Superior temporal gyrus (tissue), 1 donor: ENCODE data around the gene AK9.
A peak's percentile ranks its signal among the peaks of the same experiment; 100 is the strongest.
"Not testable (repeated sequence)": the region's sequence is repeated elsewhere in the genome, so short reads cannot be mapped to it uniquely, and the experiment has no call there.

Experiments used
- DNase-seq: peaks from one replicate; pipeline ENCODE4 v3.0.0-alpha.2; 2016; ENCODE audit errors: extremely low spot score

Gene AK9

DNA sequence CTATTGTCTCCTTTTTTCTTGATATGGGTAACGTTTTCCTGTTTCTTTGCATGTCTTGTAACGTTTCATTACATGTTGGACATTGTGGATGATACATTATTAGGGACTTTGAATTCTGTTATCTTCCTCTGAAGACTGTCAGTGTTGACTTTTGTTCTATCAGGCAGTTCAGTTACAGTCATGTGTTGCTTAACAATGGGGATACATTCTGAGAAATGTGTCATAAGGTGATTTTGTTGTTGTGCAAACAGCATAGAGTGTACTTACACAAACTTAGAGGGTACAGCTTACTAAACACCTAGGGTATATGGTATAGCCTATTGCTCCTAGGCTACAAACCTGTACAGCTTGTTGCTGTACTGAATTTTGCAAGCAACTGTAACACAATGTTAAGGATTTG is 64.7 kb downstream of the AK9 start:
- no peak for DNase-seq

DNA sequence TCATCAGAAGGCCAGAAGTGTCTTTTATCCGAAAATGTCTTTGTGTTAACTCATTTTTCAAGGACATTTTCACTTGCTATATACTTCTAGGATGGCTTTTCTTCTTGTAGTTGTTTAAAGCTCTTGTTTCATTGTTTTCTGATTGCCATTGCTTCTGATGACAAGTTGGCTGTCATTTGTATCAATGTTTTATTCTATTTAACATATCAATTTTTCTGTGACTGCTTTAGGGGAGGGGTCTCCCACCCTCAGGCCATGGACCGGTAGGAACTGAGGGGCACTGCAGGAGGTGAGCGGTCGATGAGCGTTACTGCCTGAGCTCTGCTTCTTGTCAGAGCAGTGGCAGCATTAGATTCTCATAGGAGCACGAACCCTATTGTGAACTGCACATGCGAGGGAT is 65.8 kb downstream of the AK9 start:
- DNase-seq = no peak

DNA sequence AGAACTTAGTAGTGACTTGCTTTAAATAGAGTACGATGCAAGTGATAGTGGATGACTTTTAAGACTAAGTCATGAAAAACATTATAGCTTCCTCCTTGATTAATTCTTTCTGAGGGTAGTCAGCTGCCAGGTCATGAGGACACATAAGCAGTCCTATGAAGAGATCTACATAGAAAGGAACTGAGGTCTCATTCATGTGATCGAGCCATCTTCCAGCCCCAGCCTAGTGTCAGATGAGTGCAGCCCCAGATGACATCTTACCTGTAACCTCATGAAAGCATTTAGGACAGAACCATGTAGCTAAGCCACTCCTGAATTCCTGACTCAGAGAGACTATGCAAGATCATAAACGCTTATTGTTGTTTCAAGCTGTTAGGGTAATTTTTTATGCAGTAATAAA is 67.7 kb downstream of the AK9 start:
- no peak for DNase-seq

DNA sequence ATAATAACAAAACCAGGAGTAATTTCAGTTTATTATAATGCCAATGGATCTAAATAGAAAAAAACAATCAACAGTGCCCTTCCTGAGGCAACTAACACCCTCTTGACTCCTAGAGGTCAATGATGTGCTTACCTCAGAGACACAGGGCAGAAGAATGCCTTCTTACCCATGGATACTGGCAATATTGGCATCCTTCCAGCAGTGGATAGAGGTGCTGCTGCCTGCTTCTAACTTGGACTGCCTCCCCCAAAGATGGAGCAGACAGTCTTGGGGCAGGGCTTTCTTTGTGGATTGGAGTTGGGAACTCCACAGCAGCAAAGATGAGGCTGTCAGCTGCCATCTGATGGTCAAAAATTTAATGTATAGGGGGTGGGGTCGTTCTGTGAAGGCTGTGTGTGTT is 78.7 kb downstream of the AK9 start:
- DNase-seq = no peak

DNA sequence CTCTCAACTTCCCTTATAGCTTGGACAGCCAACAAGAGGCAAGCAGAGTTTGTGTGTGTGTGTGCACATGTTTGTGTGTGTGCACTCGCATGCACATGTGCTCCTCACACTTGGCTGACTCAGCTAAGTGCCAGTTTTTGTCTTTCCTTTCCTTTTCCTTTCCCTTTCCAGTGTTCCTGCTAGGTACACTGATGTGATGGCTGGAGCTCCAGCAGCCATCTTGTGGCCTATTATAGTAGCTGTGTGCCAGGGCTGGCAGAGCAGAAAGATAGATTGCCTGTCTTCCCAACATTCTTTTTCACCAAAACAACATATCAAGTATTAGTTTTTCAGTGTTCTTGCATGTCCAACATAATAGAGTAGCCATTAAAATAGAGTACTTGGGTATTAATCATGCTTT is 79.5 kb downstream of the AK9 start:
- DNase-seq = no peak

DNA sequence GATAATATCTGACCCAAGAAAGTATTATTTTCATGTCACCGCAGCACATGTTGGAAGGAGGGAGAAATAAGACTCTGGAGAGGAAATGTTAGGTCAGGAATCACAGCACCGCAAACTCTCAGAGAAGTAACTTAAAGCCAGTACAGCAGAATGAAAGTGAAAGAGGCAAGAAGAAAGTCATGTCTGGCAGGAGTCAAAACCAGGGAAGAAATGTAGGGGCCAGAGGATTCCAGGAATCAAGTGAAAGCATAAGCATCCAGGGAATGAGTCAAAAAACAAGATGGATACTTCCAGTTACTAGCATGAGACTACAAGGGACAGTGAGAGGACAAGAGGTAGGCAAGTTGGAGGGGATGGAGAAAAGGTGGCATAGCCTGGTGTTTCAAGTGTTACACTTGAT is 80.4 kb downstream of the AK9 start:
- DNase-seq = no peak

DNA sequence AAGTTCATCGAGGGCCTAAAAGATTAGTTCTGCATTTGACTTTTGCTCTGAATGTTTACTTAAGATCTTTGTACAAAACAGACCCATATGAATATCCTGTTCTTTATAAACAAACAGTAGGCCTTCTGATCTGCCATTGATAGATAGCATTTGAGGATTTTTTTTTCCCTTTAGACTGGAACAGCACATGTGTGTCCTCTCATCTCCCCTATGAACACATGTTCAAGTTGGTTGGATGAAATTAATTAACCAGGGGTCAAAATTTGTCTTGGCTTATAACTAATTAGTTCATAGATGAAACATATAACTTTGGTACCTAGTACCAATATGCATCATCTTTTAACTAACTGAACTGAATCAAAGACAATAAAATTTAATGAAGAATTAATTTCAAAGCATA is 81.3 kb downstream of the AK9 start:
- DNase-seq = no peak

DNA sequence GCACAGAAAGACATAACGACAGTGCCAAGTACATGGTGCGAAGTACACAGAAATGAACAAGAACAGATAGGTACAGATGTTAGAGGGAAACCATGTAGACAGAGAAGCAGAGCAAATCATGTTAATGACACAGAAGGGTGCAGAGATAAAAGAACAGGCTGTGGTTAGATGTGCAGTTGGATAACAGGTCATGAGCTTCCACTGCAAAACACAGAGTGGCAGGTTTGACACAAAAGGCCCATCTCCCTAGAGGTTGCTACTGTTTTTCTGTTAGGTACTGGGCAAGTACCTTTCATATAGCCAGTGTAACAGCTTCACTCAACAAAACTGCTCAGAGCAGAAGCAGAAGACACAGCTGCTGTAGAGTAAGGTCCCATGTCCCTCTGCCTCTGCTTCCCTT is 84.6 kb downstream of the AK9 start:
- no peak for DNase-seq

DNA sequence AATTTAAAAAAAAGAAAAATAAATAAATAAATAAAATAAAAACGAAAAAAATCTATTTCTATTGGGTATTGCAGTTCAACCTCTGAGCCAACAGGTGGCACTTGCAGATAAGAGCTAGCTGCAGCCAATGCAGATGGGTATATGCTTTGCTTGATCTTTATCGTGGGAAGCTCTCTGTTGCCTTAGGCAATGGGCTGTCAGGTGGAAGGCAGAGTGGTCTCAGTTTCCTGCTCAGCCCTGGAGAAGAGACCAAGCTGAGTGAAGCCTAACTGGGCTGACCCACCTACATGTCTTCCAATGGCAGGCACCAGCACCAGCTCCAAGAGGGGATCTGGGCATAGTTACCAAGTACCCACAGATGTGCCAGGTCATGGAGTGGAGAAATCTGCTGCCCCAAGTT is 95.0 kb downstream of the AK9 start:
- DNase-seq = no peak

DNA sequence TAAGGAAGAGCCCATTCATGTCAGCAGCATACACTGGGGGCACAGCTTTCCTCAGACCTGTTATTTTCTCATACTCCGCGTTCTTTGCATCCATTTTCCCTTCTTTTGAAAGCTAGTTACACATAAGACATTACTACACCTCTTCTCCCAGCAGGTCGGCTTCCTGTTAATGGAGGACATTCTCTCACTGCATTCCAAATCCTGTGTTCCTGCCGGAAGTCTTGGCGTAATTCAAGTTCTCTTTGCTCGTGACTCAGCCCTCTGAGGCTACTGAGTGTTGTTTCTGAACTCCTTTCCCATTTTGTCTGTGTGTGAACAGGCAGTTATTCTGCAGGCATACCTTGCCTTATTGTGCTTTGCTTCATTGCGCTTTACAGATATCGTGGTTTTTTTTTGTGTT is 110.5 kb downstream of the AK9 start:
- DNase-seq = no peak

DNA sequence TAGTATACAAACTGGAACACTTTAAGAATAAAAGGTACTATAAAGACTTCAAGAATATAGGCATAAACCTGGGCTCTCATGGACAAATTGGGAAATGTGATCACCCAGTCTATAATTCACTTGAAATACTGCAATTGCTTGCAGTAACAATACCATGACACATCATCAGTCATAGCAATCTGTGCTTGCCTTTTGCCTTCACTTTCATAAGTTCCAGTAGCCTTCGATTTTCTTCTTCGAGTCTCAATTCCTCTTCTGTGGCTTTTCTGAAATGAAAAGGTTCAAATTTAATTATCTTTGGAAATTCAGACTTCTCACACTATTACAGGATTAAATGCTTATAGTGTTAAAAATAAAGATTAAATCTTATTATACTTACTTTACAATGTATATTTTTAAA is 111.6 kb downstream of the AK9 start:
- no peak for DNase-seq

DNA sequence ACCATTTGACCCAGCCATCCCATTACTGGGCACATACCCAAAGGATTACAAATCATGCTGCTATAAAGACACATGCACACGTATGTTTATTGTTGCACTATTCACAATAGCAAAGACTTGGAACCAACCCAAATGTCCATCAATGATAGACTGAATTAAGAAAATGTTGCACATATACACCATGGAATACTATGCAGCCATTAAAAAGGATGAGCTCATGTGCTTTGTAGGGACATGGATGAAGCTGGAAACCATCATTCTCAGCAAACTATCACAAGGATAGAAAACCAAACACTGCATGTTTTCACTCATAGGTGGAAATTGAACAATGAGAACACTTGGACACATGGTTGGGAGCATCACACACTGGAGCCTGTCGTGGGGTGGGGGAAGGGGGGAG is 121.1 kb downstream of the AK9 start:
- not testable (repeated sequence) for DNase-seq

DNA sequence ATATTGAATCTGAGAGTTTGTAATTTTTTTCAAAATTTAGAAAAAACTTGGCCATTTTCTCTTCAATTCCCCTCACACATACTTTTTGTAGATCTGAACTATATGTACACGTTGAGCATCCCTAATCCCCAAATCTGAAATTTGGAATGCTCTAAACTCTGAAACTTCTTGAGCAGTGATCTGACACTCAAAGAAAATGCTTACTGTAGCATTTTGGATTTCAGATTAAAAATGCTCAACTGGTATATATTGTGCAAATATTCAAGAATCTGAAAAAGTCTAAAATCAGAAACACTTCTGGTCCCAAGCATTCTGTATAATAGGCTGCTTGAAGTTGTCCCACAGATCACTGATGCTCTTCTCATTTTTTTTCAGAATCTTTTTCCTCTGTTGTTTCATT is 129.2 kb downstream of the AK9 start:
- no peak for DNase-seq

DNA sequence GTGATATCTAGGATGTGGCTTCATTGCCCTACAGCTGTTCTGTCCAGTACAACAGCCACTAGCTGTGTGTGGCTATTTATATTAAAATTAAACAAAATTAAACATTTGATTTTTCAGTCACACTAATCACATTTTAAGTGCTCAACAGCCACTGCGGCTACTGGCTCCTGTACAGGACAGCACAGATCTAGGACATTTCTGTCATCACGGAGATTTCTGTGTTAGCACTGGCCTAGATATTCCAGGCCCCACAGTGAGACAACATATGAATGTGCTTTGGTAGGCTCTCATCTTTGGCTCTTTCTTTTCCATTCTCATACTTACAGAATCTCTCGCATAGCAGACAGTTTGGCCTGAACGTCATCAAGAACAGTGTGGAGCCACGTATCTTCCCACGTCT is 159.6 kb downstream of the AK9 start:
- DNase-seq = peak; percentile 22

DNA sequence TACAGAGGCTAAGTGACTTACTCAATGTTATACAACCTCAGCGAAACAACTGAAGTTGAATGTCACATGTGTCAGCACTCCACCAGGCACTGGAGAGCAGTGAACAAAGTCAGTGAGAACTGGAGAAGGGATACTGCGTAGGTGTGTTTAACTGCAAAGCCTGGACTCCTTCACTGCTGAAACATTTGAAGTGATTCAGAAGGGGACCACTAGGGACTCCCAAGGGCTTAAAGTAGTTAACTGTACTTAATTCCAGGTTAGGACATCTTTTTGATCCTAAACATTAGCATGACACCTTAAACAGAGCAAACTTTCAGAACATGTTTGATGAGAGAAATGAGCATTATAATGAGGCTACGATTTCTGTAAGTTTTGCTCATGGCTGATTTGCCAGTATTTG is 163.0 kb downstream of the AK9 start:
- no peak for DNase-seq

DNA sequence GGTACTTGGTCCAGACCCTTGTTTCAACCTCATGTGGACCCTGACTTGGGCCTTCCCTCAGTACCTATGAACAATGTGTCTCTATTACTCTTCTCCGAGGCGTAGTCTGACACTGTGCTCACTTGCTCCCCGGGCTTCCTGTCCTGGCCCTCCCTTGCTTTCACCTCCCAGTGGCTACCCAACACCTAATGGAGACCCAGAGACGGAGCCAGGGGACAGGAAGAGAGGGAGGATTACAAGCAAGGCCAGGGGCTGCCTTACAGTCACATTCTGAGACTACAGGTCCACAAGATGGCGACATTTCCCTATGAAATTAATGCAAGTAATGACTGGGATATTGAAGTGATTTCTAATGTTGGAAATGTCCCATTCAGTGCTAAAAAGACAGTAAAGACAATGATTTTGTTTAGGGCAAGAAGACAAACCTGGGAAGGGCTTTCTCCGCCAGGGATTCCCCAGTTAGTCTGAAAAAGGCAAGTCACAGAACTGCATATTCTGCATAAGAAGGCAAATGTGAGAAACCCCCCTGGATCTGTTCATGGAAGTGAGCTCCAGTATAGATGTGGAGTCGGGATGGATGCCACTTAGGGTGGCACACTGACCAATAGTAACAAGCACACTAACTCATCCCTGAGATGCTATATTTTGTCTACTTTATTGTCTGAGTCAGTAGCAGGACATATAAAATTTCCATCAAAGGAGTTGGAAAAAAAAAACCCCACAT is 163.9 kb downstream of the AK9 start:
- peak; percentile 86 for DNase-seq

DNA sequence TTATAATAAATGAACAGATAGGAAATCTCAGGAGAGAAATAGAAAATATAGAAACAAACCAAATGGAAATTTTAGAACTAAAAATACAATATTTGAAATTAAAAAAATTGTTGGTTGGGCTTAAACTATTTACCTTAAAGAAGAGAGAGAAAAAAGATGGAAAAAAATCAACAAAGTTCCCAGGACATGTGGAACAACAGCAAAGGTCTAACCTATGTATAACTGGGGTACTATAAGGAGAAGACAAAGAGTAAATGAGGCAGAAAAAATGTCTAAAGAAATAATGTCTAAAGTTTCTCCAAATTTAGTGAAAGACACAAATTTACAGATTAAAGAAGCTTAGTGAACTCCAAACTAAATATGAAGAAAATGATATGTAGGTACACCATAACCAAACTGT is 166.9 kb downstream of the AK9 start:
- no peak for DNase-seq

DNA sequence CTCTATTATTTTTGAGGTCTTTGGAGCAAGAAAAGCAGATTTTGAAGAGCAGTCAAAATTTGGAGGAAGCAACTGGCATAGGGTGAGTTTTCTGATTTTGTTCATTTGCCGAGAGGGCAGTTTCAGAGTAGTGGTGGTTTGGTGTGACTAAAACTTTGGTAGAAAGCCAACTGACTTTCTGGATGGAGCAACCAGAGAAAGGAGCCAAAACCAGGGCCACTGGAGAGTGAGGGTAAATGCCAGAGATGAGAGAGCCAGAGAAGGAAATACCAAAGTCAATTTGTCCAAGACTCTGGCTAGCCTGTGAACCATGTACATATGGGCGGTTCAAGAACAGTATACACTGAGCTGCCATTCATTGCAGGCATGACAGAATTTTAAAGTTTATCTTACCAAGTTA is 167.5 kb downstream of the AK9 start:
- DNase-seq = no peak

DNA sequence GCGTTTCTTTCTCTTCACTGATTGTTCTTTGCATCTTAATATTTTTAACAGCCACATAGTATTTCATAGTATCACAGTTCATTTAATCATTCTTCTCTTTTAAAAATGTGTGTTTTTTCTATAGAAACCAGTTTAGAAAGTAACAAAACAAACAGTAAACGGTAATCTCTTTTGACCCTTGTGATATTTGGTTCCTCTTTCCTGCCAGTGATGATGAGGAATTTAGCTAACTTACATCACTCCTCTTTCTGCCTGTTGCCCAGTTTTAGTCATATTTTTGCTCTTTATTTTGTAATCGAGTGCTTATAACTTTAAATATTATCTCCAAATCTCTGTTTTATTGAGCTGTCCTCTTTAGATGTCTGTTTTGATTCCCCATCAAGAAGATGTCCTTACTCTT is 169.9 kb downstream of the AK9 start:
- DNase-seq = no peak

DNA sequence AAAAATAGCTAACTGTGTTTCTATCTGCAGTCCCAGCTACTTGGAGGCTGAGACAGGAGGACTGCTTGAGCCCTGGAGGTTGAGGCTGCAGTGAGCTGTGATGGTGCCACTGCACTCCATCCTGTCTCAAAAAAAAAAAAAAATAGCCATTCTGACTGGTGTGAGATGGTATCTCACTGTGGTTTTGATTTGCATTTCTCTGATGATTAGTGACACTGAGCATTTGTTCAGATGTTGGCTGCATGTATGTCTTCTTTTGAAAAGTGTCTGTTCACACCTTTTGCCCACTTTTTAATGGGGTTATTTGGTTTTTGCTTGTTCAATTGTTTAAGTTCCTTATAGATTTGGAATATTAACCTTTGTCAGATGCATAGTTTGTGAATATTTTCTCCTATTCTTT is 171.4 kb downstream of the AK9 start:
- not testable (repeated sequence) for DNase-seq

DNA sequence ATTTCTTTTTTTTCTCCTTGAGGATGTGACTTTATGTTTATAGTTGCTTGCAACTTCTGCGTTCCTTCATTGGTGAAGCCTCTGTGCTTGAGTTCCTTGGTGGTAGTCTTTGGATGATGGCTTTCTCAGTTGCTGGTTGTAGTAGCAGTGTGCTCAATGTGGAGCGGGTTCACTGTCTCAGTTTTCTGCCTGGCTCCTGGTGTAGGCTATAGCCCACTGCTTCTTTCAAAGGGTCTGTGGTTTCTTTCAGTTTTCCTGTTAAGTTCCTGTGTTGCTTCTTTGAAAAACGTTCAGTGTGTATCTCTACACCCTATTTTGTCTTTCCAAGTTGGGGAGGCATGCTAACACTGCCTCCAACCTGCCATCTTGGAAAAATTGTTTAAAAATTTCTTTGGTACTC is 174.1 kb downstream of the AK9 start:
- DNase-seq = no peak

DNA sequence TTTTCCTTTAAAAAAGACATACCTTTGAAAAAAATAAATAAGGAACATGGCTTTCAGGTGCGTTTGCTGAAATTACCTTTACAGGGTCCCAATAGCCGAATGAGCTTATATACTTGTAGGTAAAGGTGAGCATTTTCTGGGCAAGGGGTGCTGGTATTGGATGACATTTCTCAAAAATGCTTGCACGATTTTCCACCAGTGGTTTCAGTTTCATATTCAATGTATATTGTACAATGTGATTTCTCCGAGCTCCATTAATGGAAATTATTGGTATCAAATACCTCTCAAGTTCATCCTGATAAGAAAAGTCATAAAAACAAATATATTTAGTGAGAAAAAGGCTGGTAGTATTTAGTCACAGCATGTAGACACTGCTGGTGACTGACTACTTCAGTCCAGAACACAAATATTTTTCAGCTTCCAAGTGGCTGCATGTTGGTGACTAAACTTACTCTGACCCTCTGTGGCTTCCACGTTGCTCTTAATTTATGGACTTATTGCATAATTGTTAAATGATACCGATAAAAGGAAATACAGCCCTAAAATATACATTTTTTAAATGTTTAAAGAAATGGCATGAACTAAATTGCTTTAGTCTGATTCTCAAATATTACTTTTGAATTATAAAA is 175.1 kb downstream of the AK9 start:
- DNase-seq = no peak

DNA sequence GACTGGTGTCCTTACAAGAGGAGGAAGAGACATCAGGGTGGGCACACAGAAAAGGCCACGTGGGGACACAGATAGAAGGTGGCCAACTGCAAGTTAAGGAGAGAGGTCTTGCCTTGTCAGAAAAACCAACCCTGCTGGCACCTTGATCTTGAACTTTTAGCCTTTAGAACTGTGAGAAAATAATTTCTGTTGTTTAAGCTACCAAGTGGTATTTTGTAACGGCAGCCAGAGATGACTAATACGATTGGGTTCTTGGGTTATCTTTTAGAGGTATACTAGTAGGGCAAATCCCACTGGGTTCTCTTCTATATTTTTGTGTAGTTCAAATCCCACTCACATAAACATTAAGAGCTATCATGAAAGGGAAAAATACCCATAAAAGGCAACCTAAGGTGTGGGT is 176.1 kb downstream of the AK9 start:
- DNase-seq = no peak

DNA sequence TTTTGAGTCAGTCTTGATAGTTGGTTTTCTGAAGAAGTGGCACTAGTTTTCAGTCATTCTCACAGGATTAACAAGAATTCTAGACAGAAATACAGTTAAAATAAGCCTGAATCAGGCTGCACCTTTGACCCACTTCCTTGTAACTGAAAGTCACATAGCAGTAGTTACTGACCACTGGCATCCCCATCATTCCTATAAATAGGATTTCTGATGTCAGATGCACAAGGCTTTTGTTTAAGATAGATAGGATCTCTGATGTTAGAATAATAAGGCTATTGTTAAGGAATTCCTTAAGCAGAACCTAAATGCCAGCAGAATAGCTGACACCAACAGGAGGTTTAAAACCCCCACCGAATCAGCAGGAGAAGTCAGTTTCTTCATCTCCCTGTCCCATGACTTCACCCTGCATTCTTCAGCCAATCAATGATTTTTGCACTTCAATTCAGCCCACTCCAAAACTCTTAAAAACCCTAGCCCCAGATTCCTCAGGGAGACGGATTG is 177.4 kb downstream of the AK9 start:
- DNase-seq = no peak
